IMR-90 (cell line): ENCODE measurements around the gene MPC2. TPM values are rescaled to one million over a fixed set of nuclear protein-coding genes. Genes with fewer than 3 reads are reported as not detected.

ENCODE experiments used
- ATAC-seq: fragments of 200-7000 bp; cut with Tn5 transposase; 2 replicates; pipeline ENCODE4 v1.9.1; 2020; ENCODE audit warnings: low read depth, mild to moderate bottlenecking, moderate library complexity
- BruUV-seq: library from RNA; stranded (reverse); fragments of 400-500 nt; replicated peaks from 2 replicates; lab custom pipeline; 2021; lab: Mats Ljungman, UMichigan
- CTCF ChIA-PET: fragments of 300-600 bp; formaldehyde crosslinking; extraction: SDS; loops from one replicate; lab custom pipeline; 2021; ENCODE audit warnings: antibody characterized with exemption; lab: Yijun Ruan, JAX
- POLR2A ChIA-PET: fragments of 300-600 bp; sonication (Branson Sonifier 250); formaldehyde crosslinking; loops from one replicate; lab custom pipeline; 2022; ENCODE audit warnings: antibody characterized with exemption; ENCODE audit not compliant: unreplicated experiment; lab: Charles Lee
- DNase-seq: peaks from one replicate; pipeline ENCODE4 v3.0.0; 2013
- H2AFZ ChIP-seq: replicated peaks from 2 replicates; pipeline ENCODE3; 2013; ENCODE audit warnings: low read length, mild to moderate bottlenecking; ENCODE audit not compliant: poor library complexity
- H2AK5ac ChIP-seq: 2 replicates; pipeline ENCODE4 v1.6.1; 2013; ENCODE audit warnings: low read depth, low read length, inconsistent platforms
- H2AK9ac ChIP-seq: replicated peaks from 2 replicates; pipeline ENCODE3; 2013; ENCODE audit warnings: mild to moderate bottlenecking, low read depth, low read length, moderate library complexity; ENCODE audit not compliant: poor library complexity
- H2BK120ac ChIP-seq: 2 replicates; pipeline ENCODE4 v1.6.1; 2013; ENCODE audit warnings: low read depth, low read length, inconsistent platforms
- H2BK15ac ChIP-seq: 3 replicates; pipeline ENCODE4 v1.6.1; 2013; ENCODE audit warnings: low read depth, low read length, inconsistent platforms
- H2BK20ac ChIP-seq: 2 replicates; pipeline ENCODE4 v1.6.1; 2013; ENCODE audit warnings: low read depth, mild to moderate bottlenecking, inconsistent platforms, low read length, moderate library complexity
- H2BK5ac ChIP-seq: 2 replicates; pipeline ENCODE4 v1.6.1; 2013; ENCODE audit warnings: mild to moderate bottlenecking, low read depth, low read length, inconsistent platforms; ENCODE audit not compliant: poor library complexity, severe bottlenecking
- H3K14ac ChIP-seq: replicated peaks from 2 replicates; pipeline ENCODE4 v1.6.1; 2013; ENCODE audit warnings: low read depth, low read length, inconsistent platforms
- H3K18ac ChIP-seq: 2 replicates; pipeline ENCODE4 v1.6.1; 2013; ENCODE audit warnings: low read depth, low read length, control low read depth
- H3K23ac ChIP-seq: 2 replicates; pipeline ENCODE4 v1.6.1; 2013; ENCODE audit warnings: low read depth, low read length, inconsistent platforms
- H3K27ac ChIP-seq: 2 replicates; pipeline ENCODE4 v1.5.1; 2013; ENCODE audit warnings: mild to moderate bottlenecking, control low read depth, low read length; ENCODE audit not compliant: insufficient read depth
- H3K27me3 ChIP-seq: 2 replicates; pipeline ENCODE4 v1.6.1; 2013; ENCODE audit warnings: low read length; ENCODE audit not compliant: control insufficient read depth, insufficient read depth
- H3K36me3 ChIP-seq: 2 replicates; pipeline ENCODE4 v1.6.1; 2013; ENCODE audit warnings: low read length, mixed read lengths; ENCODE audit not compliant: control insufficient read depth, insufficient read depth
- H3K4ac ChIP-seq: 2 replicates; pipeline ENCODE4 v1.6.1; 2013; ENCODE audit warnings: low read depth, low read length, inconsistent platforms
- H3K4me1 ChIP-seq: 2 replicates; pipeline ENCODE4 v1.6.1; 2013; ENCODE audit warnings: low read length, mixed read lengths; ENCODE audit not compliant: control insufficient read depth, insufficient read depth
- H3K4me2 ChIP-seq: 2 replicates; pipeline ENCODE4 v1.6.1; 2013; ENCODE audit warnings: low read depth, mild to moderate bottlenecking, control low read depth, low read length, moderate library complexity
- H3K4me3 ChIP-seq: 2 replicates; pipeline ENCODE4 v1.5.1; 2013; ENCODE audit warnings: low read depth, mild to moderate bottlenecking, control low read depth, low read length, moderate library complexity; ENCODE audit not compliant: insufficient read depth
- H3K56ac ChIP-seq: 2 replicates; pipeline ENCODE4 v1.6.1; 2013; ENCODE audit warnings: low read length, inconsistent platforms; ENCODE audit not compliant: insufficient read depth; ENCODE audit errors: extremely low read depth
- H3K79me1 ChIP-seq, 2 experiments: 2 replicates each; pipeline ENCODE4 v1.6.1; 2013; ENCODE audit warnings: low read length in 2 of 2, inconsistent platforms in 1 of 2, low read depth in 1 of 2
- H3K9ac ChIP-seq: 2 replicates; pipeline ENCODE4 v1.6.1; 2013; ENCODE audit warnings: low read depth, low read length, control low read depth
- H3K9me1 ChIP-seq: 2 replicates; pipeline ENCODE4 v1.6.1; 2013; ENCODE audit warnings: low read length, inconsistent platforms; ENCODE audit not compliant: insufficient read depth
- H3K9me3 ChIP-seq: 2 replicates; pipeline ENCODE4 v1.6.1; 2013; ENCODE audit warnings: low read length; ENCODE audit not compliant: control insufficient read depth, insufficient read depth
- H4K20me1 ChIP-seq: 2 replicates; pipeline ENCODE4 v1.6.1; 2013; ENCODE audit warnings: low read length, inconsistent platforms; ENCODE audit not compliant: insufficient read depth
- H4K5ac ChIP-seq: 2 replicates; pipeline ENCODE4 v1.6.1; 2013; ENCODE audit warnings: mild to moderate bottlenecking, low read depth, low read length, control low read depth
- H4K8ac ChIP-seq, 2 experiments: 2 replicates each; pipeline ENCODE4 v1.6.1; 2013; ENCODE audit warnings: low read depth in 2 of 2, low read length in 2 of 2, control low read depth in 1 of 2, inconsistent platforms in 1 of 2
- H4K91ac ChIP-seq: 2 replicates; pipeline ENCODE4 v1.6.1; 2013; ENCODE audit warnings: low read depth, low read length, inconsistent platforms; ENCODE audit not compliant: insufficient read depth
- BHLHE40 ChIP-seq: fragments of 150-350 bp; IDR thresholded peaks from 2 replicates; pipeline ENCODE4 v1.6.1; 2016; ENCODE audit warnings: mild to moderate bottlenecking, low read depth, low read length
- FOS ChIP-seq: fragments of 150-350 bp; IDR thresholded peaks from 2 replicates; pipeline ENCODE4 v1.6.1; 2016; ENCODE audit warnings: low read depth, low read length
- MAFK ChIP-seq: IDR thresholded peaks from 2 replicates; pipeline ENCODE4 v1.6.1; 2012; ENCODE audit warnings: low read depth, low read length, improper control_type of control experiment
- MXI1 ChIP-seq: IDR thresholded peaks from 2 replicates; pipeline ENCODE4 v1.6.1; 2012; ENCODE audit warnings: low read depth, mild to moderate bottlenecking, low read length, moderate library complexity, borderline replicate concordance
- RAD21 ChIP-seq: IDR thresholded peaks from 2 replicates; pipeline ENCODE4 v1.6.1; 2012; ENCODE audit warnings: low read length, improper control_type of control experiment
- WGBS, 2 experiments: methylation state at CpG; one replicate each; pipeline versions ENCODE4 v1.1.5 to v1.1.7; 2013; ENCODE audit warnings: missing lambda C conversion rate in 2 of 2; ENCODE audit not compliant: insufficient read length in 1 of 2; ENCODE audit errors: extremely low coverage in 2 of 2; 5-methylcytosine and 5-hydroxymethylcytosine counted together
- dilution Hi-C: fragments of 300-500 bp; cut with HindIII; formaldehyde crosslinking; loops from one replicate; pipeline ENCODE4 v1.14.3; 2018; ENCODE audit warnings: low sequenced_read_pairs; ENCODE audit not compliant: unreplicated experiment
- in situ Hi-C: fragments of 300-500 bp; cut with MboI; formaldehyde crosslinking; loops from 3 replicates; pipeline ENCODE4 v1.14.3; 2019; ENCODE audit warnings: low sequenced_read_pairs, inconsistent platforms, mixed read lengths
- intact Hi-C: fragments of 100-400 bp; cut with micrococcal nuclease; formaldehyde crosslinking; loops from 2 replicates; pipeline ENCODE4 v1.10.0; 2022
- polyA plus RNA-seq, 3 experiments: library from polyadenylated mRNA; depleted of rRNA; stranded (reverse); fragments of >200 nt; gene quantifications; 2 replicates each; pipeline ENCODE4 v1.2.3, GENCODE V29; 2012; ENCODE audit warnings: low replicate concordance in 1 of 3
- total RNA-seq: library from RNA; depleted of rRNA; stranded (reverse); fragments of >200 nt; gene quantifications from 2 replicates; pipeline ENCODE4 v1.2.3, GENCODE V29; 2012

Gene MPC2
- total and polyA plus RNA-seq, 2 of the 4 experiments (the other 2 are of a cell fraction), result 35.0 to 42.9 TPM

- no peak for TF ChIP-seq RAD21
These were observed 9.7 kb downstream of the MPC2 start (continued) for GRCh38 chr1:167927046-167927754.

DNA sequence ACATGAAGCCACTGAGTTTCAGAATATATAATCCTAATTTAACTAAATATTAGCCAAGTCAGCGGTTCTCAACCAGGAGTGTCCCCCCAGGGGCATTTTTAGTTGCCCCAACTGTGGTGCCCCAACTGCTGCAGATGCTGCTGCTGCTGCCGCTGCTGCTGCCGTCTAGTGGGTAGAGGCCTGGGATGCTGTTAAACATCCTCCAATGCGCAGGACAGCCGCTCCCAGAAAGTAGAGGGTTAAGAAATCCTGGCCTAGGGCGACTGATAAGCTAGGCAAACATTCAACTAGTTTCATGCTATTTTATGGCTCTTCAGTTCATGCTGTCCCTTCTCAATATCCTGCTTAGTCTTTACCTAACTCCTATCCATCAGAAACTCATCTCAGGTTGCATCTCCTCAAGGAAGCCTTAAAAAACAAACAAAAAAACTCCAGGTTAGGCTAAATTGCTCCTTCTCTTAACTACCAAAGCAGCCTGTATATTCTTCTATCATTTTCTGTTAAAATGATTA lies 10.3 kb downstream of the MPC2 start:
- H3K9me3 ChIP-seq, result no peaks in the 10 kb centered on the region
- H3K56ac ChIP-seq, result no peak overlapping the region
- H2BK15ac ChIP-seq, result no peak overlapping the region
- POLR2A ChIA-PET, result no interaction called here
- DNase-seq (no peak), ATAC-seq (no peak)
- WGBS, 2 experiments, result 80% methylated on average over 2 of the region's 6 CpGs; no CpG with 5 or more reads in 1 of the 2 experiments
- H2BK5ac ChIP-seq, result no peak overlapping the region
- H4K5ac ChIP-seq, result no peak overlapping the region
- no TSS peak for BruUV-seq
- no peak overlapping the region for H2BK120ac ChIP-seq
- intact Hi-C loops, result no loop called here
- H2AK9ac ChIP-seq, result peak overlapping the region; percentile 12
- H2BK20ac ChIP-seq, result no peak overlapping the region
- H3K4ac ChIP-seq, result no peak overlapping the region
- no peaks in the 10 kb centered on the region; the same call in 1 of the 2 replicates for H3K36me3 ChIP-seq
- H3K4me1 ChIP-seq, result peaks cover 2% of the 10 kb centered on the region
- H3K4me2 ChIP-seq, result no peak overlapping the region
- H3K23ac ChIP-seq, result 0 out of 2 replicates have a peak overlapping the region, but pooled peaks have one; percentile 34
- no peak overlapping the region for H4K8ac ChIP-seq
- no peak overlapping the region for H3K4me3 ChIP-seq
- TF ChIP-seq MXI1, result no peak
- no peak for TF ChIP-seq BHLHE40
- TF ChIP-seq FOS, result no peak
- TF ChIP-seq MAFK, result peak; percentile 84
- H2AK5ac ChIP-seq, result no peak overlapping the region
- H2AFZ ChIP-seq, result no peak overlapping the region
- in situ Hi-C loops, result no loop called here
- no peak overlapping the region for H3K9ac ChIP-seq
- peaks cover 8 to 25% of the 10 kb centered on the region in 2 experiments; a peak in 2 of 4 replicates for H3K79me1 ChIP-seq
- H3K27ac ChIP-seq, result no peak overlapping the region
- H3K18ac ChIP-seq, result no peak overlapping the region
- no peaks in the 10 kb centered on the region; the same call in 1 of the 2 replicates for H4K20me1 ChIP-seq
- no peak overlapping the region for H4K91ac ChIP-seq
- no peaks in the 10 kb centered on the region for H3K9me1 ChIP-seq
- CTCF ChIA-PET, result no interaction called here
- H3K27me3 ChIP-seq, result no peaks in the 10 kb centered on the region
- H3K14ac ChIP-seq, result peak overlapping the region; percentile 41; the same call in 1 of the 2 replicates
- dilution Hi-C loops, result no loop called here
